ENCODE data around the gene SMYD3. TPM values are rescaled to one million over a fixed set of nuclear protein-coding genes. Genes with fewer than 3 reads are reported as not detected.

SMYD3 gene
- total and polyA plus RNA-seq, 9 of the 15 experiments (the other 6 are each of a cell fraction or from before 2014, with no cell fraction given) = 128 to 440 (median 197) TPM

GRCh38 chr1:246187834-246188372 is 319.2 kb downstream of the SMYD3 start (continued):
- TF ChIP-seq MAFK (IDR thresholded peaks at IDR 0.05; ENCODE audit: low read length) (no peak), CBX1 (IDR thresholded peaks at IDR 0.05; ENCODE audit: low read depth) (no peak), ZNF436 (CRISPR knock-in tag; IDR thresholded peaks at IDR 0.05) (no peak), NR2C2 (CRISPR knock-in tag; IDR thresholded peaks at IDR 0.05) (no peak), NR2C2 (tag; IDR thresholded peaks at IDR 0.05) (no peak), ZBTB8A (IDR thresholded peaks at IDR 0.05; ENCODE audit: partially characterized antibody) (no peak), SREBF2 (CRISPR knock-in tag; IDR thresholded peaks at IDR 0.05) (no peak), MBD2 (IDR thresholded peaks at IDR 0.05; ENCODE audit: borderline replicate concordance, low read depth) (no peak), LARP7 (IDR thresholded peaks at IDR 0.05) (no peak), SRSF7 (optimal IDR thresholded peaks at IDR 0.05; ENCODE audit: low read depth, low read length) (no peak), C11orf30 (IDR thresholded peaks at IDR 0.05; ENCODE audit: low read depth) (peak; percentile 42; the same call in 1 of the 2 replicates), NCOR1 (IDR thresholded peaks at IDR 0.05) (no peak), SIRT6 (IDR thresholded peaks at IDR 0.05; ENCODE audit: low read depth, low read length) (no peak), BRD4 (IDR thresholded peaks at IDR 0.05) (no peak), BACH1 (tag; IDR thresholded peaks at IDR 0.05) (peak; percentile 56), ZNF586 (CRISPR knock-in tag; conservative IDR thresholded peaks at IDR 0.05) (no peak), HDAC1 (IDR thresholded peaks at IDR 0.05) (no peak), SLC30A9 (CRISPR knock-in tag; IDR thresholded peaks at IDR 0.05) (no peak), ZNF197 (CRISPR knock-in tag; IDR thresholded peaks at IDR 0.05; ENCODE audit: low read depth) (no peak), HMGXB4 (CRISPR knock-in tag; IDR thresholded peaks at IDR 0.05) (no peak), RBM15 (IDR thresholded peaks at IDR 0.05; ENCODE audit: insufficient read depth, low read length) (no peak), ZNF695 (CRISPR knock-in tag; IDR thresholded peaks at IDR 0.05) (no peak), ZNF431 (CRISPR knock-in tag; IDR thresholded peaks at IDR 0.05) (no peak), ETV6 (IDR thresholded peaks at IDR 0.05; ENCODE audit: borderline replicate concordance in 1 of 2, low read depth in 2 of 2, low read length in 1 of 2) (no peak), ETV6 (CRISPR knock-in tag; IDR thresholded peaks at IDR 0.05; ENCODE audit: borderline replicate concordance) (no peak), PHF21A (IDR thresholded peaks at IDR 0.05; ENCODE audit: borderline replicate concordance, low read depth) (no peak), GATAD2B (IDR thresholded peaks at IDR 0.05; ENCODE audit: borderline replicate concordance) (no peak), ZNF121 (CRISPR knock-in tag; conservative IDR thresholded peaks at IDR 0.05) (no peak), ZNF639 (CRISPR knock-in tag; conservative IDR thresholded peaks at IDR 0.05 in 1 of 2, IDR thresholded peaks at IDR 0.05 in 1 of 2) (peak in 1 of 2 experiments; percentile 82; a peak in 2 of 4 replicates), RFX5 (IDR thresholded peaks at IDR 0.05; ENCODE audit: low read depth, low read length) (no peak), BDP1 (IDR thresholded peaks at IDR 0.05; ENCODE audit: insufficient read depth, insufficient read length) (no peak)

Measured in K562 (cell line).